HG02938 (cell line): ENCODE results near the gene PCIF1.
"Not testable (repeated sequence)": the region's sequence is repeated elsewhere in the genome, so short reads cannot be mapped to it uniquely, and the experiment has no call there.

Experiments used
- ATAC-seq: cut with Tn5 transposase; IDR thresholded peaks from one replicate; pipeline ENCODE4 v1.9.1; 2021; ENCODE audit warnings: mild to moderate bottlenecking, moderate library complexity; ENCODE audit not compliant: unreplicated experiment

Gene PCIF1

GRCh38 chr20:45946149-45946970 lies 11.9 kb downstream of the PCIF1 start:
- no peak for ATAC-seq

DNA sequence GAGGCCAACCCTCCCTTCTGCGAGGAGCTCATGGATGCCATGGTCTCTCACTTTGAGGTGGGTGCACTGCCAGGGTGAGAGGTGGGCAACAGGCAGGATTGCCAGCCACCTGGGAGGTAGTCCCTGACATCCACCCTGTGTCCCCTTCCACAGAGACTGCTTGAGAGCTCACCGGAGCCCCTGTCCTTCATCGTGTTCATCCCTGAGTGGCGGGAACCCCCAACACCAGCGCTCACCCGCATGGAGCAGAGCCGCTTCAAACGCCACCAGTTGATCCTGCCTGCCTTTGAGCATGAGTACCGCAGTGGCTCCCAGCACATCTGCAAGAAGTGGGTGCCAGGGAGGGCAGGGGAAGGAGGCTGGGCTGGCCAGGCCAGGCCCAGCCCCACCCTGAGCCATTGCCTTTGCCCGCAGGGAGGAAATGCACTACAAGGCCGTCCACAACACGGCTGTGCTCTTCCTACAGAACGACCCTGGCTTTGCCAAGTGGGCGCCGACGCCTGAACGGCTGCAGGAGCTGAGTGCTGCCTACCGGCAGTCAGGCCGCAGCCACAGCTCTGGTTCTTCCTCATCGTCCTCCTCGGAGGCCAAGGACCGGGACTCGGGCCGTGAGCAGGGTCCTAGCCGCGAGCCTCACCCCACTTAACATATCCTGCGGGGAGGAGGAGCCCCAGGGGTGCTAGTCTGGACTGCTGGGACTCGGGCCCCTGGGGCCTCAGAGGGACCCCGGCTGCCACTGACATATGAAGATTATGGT lies 12.8 kb downstream of the PCIF1 start:
- ATAC-seq = no peak

- no peak for ATAC-seq
These were observed 13.8 kb downstream of the PCIF1 start for GRCh38 chr20:45948261-45948733.

DNA sequence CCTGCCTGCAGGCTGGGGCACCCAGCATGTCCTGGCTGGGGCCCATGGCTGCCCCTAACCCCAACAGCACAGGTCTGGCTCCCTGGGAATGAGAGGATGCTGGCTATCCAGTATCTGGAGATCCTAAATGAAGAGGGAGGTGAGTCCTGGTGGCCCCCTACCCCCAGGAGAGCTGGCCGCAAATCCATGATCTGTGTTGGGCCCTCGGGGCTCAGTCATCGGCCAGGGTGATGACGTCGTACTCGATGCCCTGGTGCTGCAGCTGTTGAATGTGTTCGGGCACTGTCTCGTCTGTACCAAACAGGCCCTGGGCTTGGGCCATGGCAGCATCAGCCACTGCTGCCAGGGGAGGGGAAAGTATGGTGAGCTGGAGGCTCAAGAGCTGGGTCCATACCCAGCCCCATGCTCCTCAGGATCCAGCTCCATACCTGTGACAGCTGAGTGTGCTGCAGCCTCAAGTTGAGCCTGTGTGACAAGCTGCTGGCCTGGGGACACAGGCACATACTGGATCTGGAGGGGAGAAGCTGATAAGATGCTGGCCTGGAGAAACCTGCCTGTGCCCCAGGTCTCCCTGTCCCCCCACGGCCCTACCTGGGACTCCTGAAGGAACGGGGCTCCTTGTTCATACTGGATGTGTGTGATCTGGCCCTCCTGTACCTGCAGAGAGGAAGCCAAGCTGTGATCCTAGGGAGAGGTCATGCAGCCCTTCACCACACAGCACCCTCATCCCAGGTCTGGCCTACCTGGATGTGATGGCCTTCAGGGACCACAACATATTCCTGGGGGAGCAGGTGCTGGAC lies 14.5 kb downstream of the PCIF1 start:
- no peak for ATAC-seq

GRCh38 chr20:45949542-45950329 lies 15.3 kb downstream of the PCIF1 start:
- ATAC-seq = no peak

DNA sequence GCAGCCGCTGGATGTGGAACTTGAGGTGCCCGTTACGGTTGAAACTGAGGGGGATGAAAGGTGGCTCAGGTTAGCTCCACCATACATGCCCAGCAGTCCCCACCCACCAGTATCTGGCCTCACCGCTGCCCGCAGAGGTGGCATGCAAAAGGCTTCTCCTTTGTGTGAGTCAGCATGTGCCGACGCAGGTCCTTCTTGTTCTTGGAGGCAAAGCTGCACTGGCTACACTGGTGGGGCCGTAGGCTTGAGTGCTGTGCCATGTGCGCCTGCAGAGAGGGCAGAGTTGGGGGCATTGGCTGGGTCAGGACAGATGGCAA lies 15.8 kb downstream of the PCIF1 start:
- no peak for ATAC-seq

DNA sequence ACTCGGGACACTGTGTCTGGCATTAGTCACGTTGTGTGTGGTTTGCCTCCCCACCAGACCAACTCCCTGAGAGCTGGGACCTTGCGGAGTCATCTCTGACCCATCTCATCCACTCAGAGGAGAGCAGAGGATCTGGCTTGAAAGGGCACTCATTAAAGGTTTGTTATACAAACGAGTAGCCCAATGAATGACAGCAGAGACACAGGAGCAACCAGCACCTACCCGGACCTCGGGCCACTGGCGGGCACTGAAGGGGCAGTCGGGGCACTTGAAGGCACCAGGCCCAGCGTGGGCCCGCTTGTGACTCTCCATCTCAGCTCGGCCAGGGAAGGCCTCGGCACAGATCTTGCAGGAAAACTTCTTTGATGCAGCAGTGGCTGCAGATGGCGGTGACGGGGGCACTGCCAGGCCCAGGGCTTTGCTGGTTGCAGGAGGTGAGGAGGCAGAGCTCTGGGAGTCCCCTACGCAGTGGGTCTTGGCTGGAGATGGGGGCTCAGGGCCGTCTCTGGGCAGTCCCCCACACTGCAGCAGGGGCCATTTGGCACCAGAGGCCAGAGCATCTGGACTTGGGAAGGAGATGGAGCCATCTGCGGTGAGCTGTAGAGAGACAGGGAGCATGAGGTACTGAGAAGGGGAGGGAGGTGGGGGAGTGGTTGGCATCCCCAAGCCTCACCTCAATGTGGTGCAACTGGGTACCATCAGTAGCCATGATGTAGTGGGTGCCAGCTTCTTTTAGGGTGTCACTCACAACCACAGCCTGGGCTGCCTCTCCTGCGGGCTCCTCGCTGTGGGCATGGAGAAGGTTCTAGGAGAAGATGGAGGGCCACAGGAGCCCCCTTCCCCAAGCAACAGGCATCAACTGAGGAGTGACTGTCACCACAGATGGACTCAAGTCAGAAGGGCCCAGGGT lies 17.7 kb downstream of the PCIF1 start:
- no peak for ATAC-seq

GRCh38 chr20:45952861-45953260 lies 18.4 kb downstream of the PCIF1 start:
- no peak for ATAC-seq

DNA sequence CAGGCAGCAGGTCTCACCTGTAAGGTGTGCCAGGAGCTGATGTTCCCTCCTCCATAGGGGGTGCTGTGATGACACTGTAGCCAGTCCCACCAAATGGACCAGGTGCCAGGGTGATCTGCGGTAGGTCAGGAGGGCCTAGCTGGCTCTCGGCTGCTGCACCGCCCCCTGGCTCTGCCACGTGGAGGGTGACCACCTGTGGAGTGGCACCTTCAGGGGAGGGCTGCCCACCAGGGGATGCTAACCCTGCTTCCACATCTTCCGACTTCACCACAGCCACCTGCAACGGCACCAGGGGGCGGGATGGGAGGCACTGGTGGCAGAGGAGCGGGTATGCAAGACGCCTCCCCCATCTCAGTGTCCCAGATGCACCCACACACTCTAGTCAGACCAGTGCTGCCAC lies 19.2 kb downstream of the PCIF1 start:
- no peak for ATAC-seq

DNA sequence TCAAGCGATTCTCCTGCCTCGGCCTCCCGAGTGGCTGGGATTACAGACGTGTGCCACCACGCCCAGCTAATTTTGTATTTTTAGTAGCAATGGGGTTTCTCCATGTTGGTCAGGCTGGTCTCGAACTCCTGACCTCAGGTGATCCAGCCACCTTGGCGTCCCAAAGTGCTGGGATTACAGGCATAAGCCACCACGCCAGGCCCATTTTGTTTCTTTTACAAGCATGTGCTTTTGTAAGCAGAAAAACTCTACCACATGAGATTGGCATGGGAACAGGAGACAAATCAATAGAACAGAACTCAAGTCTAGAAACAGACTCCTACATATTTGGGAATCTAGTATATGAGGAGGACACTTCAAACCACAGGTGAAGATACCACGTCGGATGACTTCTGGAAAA lies 21.8 kb downstream of the PCIF1 start:
- not testable (repeated sequence) for ATAC-seq

- no peak for ATAC-seq
These were observed 22.8 kb downstream of the PCIF1 start for GRCh38 chr20:45957021-45957941.

- ATAC-seq = no peak
These were observed 24.1 kb downstream of the PCIF1 start for GRCh38 chr20:45958593-45958992.

GRCh38 chr20:45959126-45959525 lies 24.6 kb downstream of the PCIF1 start:
- no peak for ATAC-seq

GRCh38 chr20:45959956-45960630 lies 25.6 kb downstream of the PCIF1 start:
- ATAC-seq = no peak

GRCh38 chr20:45962031-45962755 lies 27.7 kb downstream of the PCIF1 start:
- no peak for ATAC-seq

DNA sequence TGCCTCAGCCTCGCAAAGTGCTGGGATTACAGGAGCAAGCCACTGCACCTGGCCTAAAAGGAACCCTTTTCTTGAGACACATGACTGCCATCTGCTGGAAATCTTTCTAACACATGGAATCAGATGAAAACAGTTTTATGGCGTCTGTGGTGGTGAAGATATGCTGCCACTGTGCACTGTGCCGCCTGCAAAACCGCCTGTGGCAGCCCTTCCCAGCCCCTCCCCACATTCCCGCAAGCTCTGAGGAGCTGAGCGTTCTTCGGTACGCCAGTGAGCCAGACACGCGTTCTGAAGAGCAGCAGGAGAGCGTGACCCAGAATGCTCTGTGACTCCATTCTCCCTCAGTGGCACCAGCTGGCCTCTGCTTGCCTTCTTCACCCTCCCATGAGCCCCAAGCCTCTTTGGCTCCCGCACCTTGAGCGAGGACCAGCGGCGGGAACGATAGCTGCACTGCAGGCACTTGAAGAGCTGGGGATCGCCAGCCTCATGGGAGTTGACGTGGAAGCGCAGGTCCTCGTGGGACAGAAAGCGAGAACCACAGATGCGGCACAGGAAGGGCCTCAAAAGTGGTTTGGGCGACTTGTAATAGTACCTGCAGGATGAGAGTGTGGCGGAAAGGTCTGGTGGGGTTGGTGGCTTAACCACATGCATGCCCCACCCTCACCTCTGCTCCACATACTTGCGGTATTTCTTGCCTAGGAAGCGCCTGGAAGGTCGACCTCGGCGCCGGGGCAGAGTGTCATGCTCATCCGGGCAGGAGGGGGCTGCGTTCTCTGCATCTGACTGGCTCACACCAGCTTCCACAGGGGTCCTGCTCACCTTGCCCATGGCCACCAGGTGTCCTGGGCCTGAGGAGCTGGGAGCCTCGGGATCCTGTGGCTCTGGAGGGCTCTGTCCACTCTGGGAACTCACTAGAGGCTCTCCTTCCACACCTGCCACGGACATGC lies 28.8 kb downstream of the PCIF1 start:
- no peak for ATAC-seq
